Chondrocyte (in vitro differentiated cells): ENCODE measurements around the gene VPS13A. TPM values are rescaled to one million over a fixed set of nuclear protein-coding genes. Genes with fewer than 3 reads are reported as not detected.

ENCODE experiments used
- DNase-seq: peaks from one replicate; pipeline ENCODE4 v3.0.0; 2021; ENCODE audit warnings: mixed read lengths, low spot score
- H3K27ac Mint-ChIP-seq: one replicate; pipeline ENCODE4 v1.8.0; 2021; ENCODE audit warnings: mild to moderate bottlenecking, moderate library complexity, mixed read lengths; ENCODE audit not compliant: unreplicated experiment
- H3K27me3 Mint-ChIP-seq: 2 replicates; pipeline ENCODE4 v1.8.0; 2021; ENCODE audit warnings: low read depth, mixed read lengths
- H3K36me3 Mint-ChIP-seq: 2 replicates; pipeline ENCODE4 v1.8.0; 2021; ENCODE audit warnings: low read depth, mixed read lengths
- H3K4me1 Mint-ChIP-seq: 2 replicates; pipeline ENCODE4 v1.8.0; 2021; ENCODE audit warnings: low read depth, mild to moderate bottlenecking, mixed read lengths
- H3K4me3 Mint-ChIP-seq: one replicate; pipeline ENCODE4 v1.8.0; 2021; ENCODE audit warnings: mild to moderate bottlenecking, moderate library complexity, mixed read lengths; ENCODE audit not compliant: unreplicated experiment
- H3K9me3 Mint-ChIP-seq: 2 replicates; pipeline ENCODE4 v1.8.0; 2021; ENCODE audit warnings: low read depth, mixed read lengths
- total RNA-seq: library from RNA; stranded (reverse); gene quantifications from 3 replicates; pipeline ENCODE4 v1.2.1, GENCODE V29; 2021
- TF ChIP-seq, protein P1 (sequence below): fragments of 200-600 bp; sonication (generic); IDR thresholded peaks from 2 replicates; pipeline ENCODE4 v1.5.0; 2021; ENCODE audit warnings: antibody characterized with exemption, mild to moderate bottlenecking, moderate library complexity

The VPS13A gene
- total RNA-seq, 1 donor from 2014 or later: 54.1 TPM

DNA sequence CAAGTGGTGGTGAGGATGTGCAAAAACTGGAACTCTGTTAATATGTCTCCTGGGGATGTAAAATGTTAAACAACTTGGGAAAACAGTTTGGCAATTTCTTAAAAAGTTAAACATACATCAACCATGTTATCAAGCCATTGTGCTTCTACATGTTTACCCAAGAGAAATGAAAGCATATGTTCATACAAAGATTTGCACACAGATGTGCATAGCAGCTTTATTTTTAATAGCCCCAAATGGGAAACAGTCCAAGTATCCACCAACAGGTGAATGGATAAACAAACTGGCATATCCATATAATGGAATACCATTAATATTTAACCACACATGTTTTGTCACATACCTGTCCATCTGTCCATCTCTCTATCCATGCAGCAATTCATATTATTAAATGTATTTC is 6.2 kb downstream of the VPS13A start:
- DNase-seq: no peak
- TF ChIP-seq, protein P1, sequence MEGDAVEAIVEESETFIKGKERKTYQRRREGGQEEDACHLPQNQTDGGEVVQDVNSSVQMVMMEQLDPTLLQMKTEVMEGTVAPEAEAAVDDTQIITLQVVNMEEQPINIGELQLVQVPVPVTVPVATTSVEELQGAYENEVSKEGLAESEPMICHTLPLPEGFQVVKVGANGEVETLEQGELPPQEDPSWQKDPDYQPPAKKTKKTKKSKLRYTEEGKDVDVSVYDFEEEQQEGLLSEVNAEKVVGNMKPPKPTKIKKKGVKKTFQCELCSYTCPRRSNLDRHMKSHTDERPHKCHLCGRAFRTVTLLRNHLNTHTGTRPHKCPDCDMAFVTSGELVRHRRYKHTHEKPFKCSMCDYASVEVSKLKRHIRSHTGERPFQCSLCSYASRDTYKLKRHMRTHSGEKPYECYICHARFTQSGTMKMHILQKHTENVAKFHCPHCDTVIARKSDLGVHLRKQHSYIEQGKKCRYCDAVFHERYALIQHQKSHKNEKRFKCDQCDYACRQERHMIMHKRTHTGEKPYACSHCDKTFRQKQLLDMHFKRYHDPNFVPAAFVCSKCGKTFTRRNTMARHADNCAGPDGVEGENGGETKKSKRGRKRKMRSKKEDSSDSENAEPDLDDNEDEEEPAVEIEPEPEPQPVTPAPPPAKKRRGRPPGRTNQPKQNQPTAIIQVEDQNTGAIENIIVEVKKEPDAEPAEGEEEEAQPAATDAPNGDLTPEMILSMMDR: no peak
- H3K27ac Mint-ChIP-seq: peak overlapping the region; percentile 47
- H3K27me3 Mint-ChIP-seq: no peaks in the 10 kb centered on the region
- no peaks in the 10 kb centered on the region for H3K36me3 Mint-ChIP-seq
- H3K4me3 Mint-ChIP-seq: no peak overlapping the region
- peaks cover 55% of the 10 kb centered on the region for H3K4me1 Mint-ChIP-seq
- no peaks in the 10 kb centered on the region for H3K9me3 Mint-ChIP-seq

DNA sequence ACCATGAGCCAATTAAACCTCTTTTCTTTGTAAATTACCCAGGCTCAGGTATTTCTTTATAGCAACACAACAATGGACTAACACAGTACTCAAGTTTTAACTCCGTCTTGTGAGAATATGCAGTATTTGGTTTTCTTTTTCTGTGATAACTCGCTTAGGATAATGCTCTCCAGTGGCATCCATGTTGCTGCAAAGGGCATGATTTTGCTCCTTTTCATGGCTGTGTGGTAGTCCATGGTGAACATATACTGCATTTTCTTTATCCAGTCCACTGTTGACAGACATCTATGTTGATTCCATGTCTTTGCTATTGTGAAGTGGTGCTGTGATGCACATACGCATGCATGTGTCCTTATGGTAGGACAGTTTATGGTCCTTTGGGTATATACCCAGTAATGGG is 10.9 kb downstream of the VPS13A start:
- peaks cover 9% of the 10 kb centered on the region for H3K9me3 Mint-ChIP-seq
- no peak overlapping the region for H3K27ac Mint-ChIP-seq
- H3K27me3 Mint-ChIP-seq: no peaks in the 10 kb centered on the region
- DNase-seq: no peak
- peaks cover 41% of the 10 kb centered on the region for H3K4me1 Mint-ChIP-seq
- H3K4me3 Mint-ChIP-seq: no peak overlapping the region
- TF ChIP-seq, protein P1: no peak
- no peaks in the 10 kb centered on the region for H3K36me3 Mint-ChIP-seq

DNA sequence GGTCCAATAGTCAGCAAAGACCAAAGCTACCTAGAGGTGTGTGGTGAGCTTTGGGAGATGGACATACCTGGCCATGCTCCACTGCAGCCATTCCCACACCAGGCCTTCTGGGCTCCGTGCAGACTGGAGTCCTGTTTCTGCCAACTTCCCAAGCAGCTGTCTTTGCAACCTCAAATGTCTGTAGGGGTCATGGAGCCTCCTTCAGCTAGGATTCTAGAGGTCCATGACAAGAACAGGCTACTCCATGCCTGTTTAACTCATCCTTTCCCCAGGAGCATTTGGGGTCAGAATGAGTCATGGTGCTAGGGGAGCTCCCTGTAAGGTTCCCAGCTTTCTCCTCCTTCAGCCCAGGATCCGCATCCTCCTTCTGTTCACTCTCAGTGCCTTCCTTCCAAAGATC is 17.1 kb downstream of the VPS13A start:
- H3K27me3 Mint-ChIP-seq: no peaks in the 10 kb centered on the region

GRCh38 chr9:77210116-77210515 is 32.8 kb downstream of the VPS13A start:
- DNase-seq: no peak
- peaks cover 11% of the 10 kb centered on the region for H3K36me3 Mint-ChIP-seq
- no peaks in the 10 kb centered on the region for H3K9me3 Mint-ChIP-seq
- TF ChIP-seq, protein P1: no peak
- H3K4me3 Mint-ChIP-seq: no peak overlapping the region
- H3K4me1 Mint-ChIP-seq: peaks cover 27% of the 10 kb centered on the region
- peak overlapping the region; percentile 69 for H3K27ac Mint-ChIP-seq
- H3K27me3 Mint-ChIP-seq: no peaks in the 10 kb centered on the region

More for the DNA sequence above, 17.1 kb downstream of the VPS13A start:
- Mint-ChIP-seq H3K4me1 (peaks cover 28% of the 10 kb centered on the region), H3K9me3 (peaks cover 3% of the 10 kb centered on the region), H3K36me3 (no peaks in the 10 kb centered on the region), H3K27ac (peak overlapping the region; percentile 10), H3K4me3 (no peak overlapping the region)
- DNase-seq: no peak
- TF ChIP-seq, protein P1: no peak

DNA sequence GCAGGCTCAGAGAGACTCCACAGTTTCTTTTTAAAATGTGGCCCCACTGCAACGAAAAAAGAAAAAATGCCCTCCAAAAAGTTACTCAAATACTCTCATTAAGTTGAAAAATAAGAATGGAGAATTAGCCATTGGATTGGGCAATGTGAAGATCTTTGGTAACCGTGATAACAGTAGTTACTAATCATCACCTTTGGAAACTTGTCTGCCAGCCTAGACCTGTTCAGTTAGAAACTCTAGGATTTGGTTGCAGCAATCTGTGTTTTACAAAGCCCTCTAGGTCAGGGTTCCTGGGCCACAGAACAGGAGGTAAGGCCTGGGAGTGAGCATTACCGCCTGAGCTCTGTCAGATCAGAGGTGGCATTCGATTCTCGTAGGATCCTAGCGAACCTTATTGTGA is 34.2 kb downstream of the VPS13A start:
- TF ChIP-seq, protein P1: no peak
- no peaks in the 10 kb centered on the region for H3K27me3 Mint-ChIP-seq
- no peak overlapping the region for H3K27ac Mint-ChIP-seq
- no peak overlapping the region for H3K4me3 Mint-ChIP-seq
- no peak for DNase-seq
- H3K4me1 Mint-ChIP-seq: peaks cover 33% of the 10 kb centered on the region
- peaks cover 12% of the 10 kb centered on the region for H3K36me3 Mint-ChIP-seq
- H3K9me3 Mint-ChIP-seq: no peaks in the 10 kb centered on the region
